AG20443 (cell line): ENCODE results near the gene KNOP1.

Experiments
- DNase-seq: peaks from one replicate; pipeline ENCODE4 v3.0.0; 2012; ENCODE audit warnings: low spot score, mixed read lengths

Gene KNOP1, protein sequence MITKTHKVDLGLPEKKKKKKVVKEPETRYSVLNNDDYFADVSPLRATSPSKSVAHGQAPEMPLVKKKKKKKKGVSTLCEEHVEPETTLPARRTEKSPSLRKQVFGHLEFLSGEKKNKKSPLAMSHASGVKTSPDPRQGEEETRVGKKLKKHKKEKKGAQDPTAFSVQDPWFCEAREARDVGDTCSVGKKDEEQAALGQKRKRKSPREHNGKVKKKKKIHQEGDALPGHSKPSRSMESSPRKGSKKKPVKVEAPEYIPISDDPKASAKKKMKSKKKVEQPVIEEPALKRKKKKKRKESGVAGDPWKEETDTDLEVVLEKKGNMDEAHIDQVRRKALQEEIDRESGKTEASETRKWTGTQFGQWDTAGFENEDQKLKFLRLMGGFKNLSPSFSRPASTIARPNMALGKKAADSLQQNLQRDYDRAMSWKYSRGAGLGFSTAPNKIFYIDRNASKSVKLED

DNA sequence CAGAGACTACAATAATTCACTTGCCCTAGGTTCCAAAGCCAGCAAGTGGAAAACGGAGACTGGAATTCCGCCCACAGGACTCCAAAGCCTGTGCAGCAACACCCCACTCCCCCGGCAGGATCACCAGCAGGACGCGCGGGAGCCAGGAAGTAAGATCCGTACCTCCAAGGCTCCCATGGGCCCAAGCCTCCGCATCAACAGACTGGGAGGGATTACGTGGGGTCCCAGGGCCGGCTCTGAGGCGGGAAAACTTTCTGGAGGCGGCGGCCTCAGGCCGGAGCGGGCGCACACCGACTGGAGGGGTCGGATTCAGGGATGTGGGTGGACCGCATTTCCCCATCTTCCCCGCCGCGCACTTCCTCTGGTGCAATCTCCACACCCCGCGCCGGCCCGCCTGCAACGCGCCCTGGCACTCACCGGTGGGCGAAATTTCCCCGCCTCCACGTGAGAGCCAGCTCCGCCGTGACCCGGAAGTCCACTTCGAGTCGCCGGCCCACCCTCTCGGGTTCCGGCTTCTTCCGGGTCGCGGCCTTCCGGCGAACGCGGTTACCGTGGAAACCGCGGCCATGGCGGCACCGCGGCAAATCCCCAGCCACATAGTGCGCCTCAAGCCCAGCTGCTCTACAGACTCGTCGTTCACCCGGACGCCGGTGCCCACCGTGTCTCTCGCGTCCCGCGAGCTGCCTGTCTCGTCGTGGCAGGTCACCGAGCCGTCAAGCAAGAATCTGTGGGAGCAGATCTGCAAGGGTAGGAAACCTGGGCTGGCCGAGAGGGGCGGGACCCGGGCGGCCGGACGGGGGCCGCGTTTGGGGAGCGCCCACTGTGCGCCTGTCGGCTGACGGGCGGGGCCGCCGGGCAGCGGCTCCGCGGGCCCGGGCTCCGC, at the start of gene KNOP1, which contains the start of gene IQCK:
Gene KNOP1, minus strand, starts transcription at position 487 of the 883 bp plus-strand sequence. CDS start 3,192 bp downstream, outside the sequence.
Gene IQCK, plus strand, starts transcription at position 531 of the 883 bp plus-strand sequence. Its CDS starts 36 bp downstream, at position 567.
- peak; percentile 98 for DNase-seq

DNA sequence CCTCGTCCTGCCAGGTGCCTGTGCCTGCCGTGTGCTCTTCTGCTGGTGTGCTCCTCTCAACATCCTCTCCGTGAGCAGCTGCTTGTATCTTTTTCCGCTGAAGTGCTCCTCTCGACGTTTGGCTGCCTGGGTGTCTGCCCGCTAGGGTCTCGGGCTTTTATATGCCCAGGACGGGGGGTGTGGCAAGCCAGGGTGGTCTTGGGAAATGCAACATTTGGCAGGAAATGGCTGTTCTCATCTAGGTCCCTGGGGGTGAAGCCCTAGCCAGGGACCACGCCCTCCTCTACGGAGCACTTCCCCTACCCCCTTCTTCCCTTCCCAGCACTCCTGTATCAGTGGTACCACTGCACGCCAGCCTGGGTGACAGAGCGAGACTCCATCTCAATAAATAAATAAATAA, 49.5 kb upstream of the KNOP1 start:
- no peak for DNase-seq

DNA sequence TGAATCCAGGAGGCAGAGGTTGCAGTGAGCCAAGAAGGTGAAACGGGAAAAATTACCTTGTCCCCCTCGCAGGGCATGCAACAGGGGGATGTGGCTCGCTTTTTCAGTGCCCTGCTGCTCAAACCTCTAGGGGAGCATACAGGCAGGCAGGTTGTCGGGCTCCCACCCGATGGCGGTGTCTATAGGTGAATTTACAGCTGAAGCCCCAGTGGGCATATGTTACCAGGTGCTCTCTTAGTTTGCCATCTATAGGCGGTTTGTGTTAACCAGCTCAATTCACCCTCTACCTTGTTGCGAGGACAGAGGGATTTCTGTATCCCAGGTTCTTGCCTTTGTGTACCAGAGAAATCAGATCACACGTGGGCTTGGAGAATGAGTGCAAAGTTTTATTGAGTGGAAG, 49.0 kb upstream of the KNOP1 start:
- DNase-seq: no peak

DNA sequence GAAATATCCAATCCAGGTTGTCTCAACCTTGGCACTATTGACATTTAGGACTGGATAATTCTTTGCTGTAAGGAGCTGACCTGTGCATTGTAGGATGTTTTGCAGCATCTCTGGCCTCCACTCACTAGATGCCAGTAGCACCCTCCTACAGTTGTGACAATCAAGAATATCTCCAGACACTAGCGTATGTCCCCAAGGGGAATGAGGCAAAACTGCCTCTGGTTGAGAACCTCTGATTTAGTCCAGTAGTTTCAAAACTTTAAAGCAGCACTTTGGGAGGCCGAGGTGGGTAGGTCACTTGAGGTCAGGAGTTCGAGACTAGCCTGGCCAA, 48.5 kb upstream of the KNOP1 start:
- DNase-seq: no peak

DNA sequence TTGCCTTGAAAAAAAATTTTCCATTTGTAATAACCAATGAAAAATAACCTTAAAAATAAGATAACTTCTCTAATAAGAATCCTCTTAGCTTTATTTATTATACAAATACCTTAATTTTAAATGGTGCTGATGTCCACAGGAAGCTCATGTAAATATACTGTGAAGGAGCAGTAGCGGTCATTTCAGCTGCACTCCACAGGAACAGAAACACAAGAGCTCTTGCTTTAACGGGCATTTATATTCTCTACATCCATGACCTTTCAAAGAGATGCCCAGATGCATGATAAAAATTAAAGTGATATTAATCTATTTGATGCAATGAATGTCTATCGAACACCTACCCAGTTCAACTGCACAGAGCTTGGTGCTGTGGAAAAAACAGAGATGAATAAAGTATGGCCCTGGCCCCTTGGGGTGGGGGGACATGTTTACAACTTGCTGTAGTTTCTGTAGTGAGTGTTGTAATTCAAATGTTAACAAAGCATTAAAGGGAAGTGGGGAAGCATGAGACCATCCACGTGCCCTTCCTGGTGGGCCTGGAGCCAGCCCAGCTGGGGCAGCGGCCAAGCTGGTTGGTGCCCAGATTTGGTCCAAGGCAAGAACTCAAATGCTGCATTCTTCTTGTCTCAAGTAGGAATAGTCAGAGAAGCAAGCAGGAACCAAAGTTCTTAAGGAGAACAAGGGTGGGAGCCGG, 48.0 kb upstream of the KNOP1 start:
- no peak for DNase-seq

DNA sequence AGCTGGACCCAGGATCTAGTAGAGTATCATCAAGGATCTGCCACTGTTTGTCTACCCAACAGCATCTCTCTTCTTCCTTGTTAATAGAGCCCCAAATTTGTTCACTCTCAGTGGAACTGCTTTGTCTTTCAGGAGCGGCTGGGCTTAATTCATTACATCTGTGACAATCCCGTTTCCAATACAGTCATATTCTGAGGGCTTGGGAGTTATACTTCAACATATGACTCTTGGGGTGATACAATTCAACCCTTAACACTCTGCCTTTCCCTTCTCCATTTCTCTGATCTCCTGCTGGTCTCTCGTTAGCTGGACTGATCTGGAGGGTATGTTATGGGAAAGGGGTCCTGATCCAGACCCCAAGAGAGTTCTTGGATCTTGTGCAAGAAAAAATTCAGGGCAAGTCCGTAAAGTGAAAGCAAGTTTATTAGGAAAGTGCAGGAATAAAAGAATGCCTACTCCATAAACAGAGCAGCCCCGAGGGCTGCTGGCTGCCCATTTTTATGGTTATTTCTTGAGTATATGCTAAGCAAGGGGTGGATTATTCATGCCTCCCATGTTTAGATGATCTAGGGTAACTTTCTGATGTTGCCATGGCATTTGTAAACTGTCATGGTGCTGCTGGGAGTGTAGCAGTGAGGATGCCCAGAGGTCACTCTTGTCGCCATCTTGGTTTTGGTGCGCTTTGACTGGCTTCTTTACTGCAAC, 42.5 kb upstream of the KNOP1 start:
- no peak for DNase-seq

DNA sequence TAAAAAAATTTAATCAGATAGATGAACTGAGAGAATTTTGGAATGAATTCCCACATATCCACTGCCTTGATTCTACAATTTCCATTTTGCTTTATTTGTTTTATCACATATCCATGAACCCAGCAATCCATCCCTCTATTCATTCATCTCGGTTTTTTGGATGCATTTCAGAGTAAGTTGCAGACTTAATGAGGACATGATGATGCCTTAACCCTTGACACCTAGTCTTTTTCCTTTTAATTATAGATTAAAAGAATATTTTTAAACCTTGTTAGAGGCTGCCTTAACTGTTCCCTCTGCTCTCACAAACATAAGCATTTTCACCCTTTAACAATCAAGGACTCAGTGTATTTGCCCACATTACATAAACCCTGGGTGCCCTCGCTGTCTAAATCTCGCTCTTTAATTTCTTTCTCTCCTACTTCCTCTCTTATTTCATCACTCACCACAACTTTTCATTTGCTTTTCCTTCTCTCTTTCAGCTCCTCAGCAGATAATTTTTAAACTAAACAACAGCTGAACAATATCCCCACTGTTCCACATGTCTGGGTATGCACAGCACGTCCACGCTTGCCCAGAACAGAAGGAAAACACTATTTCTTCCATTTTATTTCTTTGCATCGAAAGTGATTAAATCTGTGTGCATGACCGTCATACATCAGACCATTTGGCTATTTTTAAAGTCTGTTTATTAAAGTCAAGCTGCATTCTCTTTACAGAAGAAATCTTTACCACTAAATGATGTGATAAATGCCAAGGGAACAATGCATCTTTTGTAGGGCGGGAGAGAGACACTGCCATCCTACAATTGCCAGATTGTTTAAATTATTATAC, 40.0 kb upstream of the KNOP1 start:
- DNase-seq: no peak

DNA sequence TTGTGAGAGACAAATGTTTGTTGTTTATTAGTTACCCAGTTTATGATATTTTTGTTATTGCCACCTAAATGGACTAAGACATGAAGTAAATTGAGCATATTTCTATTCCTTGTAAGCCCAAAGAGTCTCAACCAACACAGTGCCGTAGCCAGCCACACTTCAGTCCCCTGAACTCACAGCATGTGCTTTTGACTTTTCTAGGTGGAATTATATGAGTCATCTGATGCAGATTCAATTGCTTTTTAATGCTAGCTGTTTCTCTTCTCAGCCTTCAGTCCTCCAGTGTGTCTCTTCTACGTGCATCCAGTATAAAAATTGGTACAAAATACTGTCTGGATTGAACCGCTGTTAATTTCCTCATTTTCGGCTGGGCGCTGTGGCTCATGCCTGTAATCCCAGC, 39.0 kb upstream of the KNOP1 start:
- DNase-seq: no peak

DNA sequence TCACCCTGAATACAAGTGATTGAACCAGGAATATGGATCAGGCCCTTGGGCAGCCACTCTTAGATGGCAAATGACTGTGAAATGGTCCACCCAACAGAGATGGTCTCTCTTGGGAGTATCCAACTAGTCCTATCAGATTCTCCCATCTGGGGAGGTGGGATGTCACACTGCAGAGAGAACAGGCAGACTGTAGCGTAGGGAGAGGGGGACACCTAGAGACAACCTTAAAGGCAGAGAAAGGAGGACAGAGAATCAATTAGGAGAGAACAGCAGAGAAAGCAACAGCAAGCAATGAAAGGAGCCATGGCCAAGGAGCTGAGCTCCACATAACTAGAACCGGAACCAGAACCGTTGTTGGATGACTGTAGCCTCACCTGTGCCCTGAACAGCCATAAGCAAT, 37.2 kb upstream of the KNOP1 start:
- no peak for DNase-seq

DNA sequence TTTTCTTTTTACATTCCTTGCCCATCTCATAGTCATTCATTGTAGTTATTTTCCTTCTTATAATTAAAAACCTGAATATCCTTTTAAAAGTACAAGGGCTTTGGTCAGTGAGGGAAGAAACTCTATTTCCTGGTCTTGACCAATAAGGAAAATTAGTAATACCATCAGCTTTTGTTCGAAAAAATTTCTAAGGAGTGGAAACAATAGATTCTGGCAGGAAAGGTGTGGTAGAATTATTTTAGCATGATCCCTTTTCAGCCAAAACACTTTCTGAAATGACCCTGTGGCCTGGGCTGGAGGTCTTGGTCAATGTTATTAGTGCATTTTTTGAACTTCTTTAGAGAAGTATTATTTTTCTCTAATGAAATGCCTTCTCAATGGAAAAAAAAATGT, 36.6 kb upstream of the KNOP1 start:
- DNase-seq: no peak

DNA sequence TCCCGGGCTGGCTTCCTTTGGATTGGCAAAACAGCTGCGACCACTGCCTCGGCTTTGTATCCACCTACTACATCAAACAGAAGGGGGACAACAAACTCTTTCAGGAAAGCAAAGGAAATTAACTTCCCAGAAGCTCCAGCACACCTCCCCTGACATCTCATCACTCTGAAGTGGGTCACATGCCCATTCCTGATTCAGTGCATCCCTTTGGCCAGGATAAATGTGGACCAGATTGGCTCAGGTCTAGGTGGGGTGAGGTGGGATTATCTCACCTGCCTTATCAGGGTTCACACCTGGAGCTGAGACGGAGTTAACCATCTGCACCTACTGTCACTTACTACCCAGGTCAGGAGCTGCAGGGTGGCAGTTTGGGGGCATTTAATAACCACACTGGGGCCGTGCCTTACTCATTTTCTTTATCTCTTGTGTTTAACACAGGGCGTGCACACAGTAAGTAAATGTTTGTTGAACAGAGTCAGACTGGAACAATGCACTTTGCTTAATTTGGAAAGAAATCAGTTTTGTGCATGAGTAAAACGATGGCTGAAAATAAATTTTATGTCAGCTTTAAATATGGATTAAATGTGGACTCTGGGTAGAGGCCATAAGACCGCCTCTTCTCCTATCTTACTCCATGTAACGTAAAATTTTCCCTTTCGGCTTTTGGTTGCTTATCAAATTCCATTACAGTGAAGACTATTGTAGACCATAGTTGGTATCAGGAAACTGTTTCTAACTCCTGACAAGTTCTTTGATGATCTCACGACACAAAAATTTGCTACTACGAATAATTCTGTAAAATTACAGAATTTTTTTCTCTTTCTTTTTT, 36.0 kb upstream of the KNOP1 start:
- DNase-seq: peak; percentile 14

DNA sequence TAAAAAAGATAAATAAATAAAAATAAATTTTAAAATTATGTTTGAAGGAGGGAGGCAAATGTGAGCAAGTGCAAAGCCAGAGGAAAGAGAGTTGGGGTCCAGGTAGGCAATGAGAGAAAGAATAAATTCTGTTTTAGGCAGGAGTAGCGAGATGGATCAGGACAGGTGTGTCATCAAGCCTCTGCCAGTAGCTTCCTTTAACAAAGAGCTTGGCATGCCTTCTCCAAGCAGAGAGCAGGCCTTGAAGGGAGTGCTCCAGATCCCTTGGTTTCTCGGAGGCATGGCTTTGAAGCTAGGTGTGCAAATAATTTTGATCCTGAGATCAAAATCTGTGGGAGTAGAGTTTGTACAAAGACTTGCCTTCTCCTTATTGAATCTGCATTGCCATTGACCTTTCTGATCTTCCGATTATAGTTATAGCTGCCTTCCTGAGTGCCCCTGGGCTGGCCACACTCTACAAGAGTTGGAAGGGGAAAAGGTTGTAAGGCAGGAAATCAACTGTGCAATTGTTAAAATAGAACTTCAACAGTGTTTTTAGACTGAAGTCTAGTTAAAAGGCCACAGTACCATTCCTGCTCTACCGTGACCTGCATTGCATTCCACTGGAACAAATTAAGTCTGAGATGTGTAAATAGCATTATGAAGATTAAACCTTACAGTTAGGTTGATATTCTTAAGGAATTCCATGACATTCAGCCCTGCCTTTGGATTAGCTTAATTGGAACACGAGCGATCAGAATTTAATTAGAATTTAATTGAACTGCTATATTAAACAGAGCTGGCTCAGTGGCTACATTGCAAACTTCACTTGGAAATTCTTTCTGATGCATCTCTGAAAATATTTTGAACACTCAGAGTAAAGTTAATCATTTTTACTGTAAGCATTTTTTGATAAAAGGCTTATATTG, 33.7 kb upstream of the KNOP1 start:
- DNase-seq: no peak

DNA sequence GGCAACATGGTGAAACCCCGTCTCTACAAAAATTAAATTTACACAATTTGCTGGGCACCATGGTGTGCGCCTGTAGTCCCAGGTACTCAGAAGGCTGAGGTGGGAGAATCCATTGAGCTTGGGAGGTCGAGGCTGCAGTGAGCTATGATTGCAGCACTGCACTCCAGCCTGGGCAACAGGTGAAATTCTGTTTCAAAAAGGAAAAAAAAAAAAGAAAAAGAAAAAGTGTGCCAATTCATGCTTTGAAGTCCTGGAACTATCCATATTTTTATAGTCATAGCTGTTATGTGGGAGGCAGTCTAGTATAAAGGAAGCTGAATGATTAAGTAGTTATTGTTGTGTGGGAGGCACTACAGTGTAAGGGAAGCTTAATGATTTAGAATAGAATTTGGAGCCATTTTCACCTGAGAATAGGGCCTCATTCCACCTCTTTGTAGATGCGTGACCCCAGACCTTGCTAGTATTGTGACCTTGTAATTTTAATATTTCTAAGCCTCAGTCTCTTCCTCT, 31.6 kb upstream of the KNOP1 start:
- no peak for DNase-seq

DNA sequence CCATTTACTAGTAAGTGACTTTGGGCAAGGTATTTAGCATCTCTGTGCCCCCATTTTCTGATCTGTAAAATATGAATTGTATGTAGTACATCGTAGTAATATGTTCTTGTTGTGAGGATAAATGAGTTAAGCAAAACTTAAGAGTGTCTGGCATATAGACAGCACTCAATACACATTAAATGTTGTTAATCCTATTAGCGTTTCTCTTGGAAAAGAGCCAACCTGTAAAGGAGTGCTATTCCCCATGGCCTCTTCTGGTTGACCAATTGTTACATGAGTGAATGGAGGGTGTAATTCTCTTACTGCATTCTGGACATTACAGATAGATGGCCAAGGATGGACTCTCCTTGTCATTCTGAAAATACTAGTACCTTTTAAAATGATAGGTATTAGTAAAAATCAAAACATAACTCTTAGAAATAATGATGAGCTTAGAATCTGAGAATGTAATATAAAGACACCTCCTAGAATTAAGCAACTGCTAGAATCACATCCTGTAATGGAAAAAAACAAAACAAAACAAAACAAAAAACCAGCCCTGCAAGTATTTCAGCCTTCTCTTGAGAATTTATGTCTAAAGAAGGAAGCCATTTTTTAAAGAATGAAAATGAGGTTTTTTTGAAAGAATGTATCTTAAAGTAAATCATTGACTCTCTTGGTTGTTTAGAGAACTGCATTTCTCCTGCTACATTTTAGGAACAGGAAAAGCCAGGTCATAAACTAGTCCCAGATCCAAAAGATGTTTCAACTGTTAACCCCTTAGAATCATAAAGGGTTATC, 30.6 kb upstream of the KNOP1 start:
- DNase-seq: no peak

DNA sequence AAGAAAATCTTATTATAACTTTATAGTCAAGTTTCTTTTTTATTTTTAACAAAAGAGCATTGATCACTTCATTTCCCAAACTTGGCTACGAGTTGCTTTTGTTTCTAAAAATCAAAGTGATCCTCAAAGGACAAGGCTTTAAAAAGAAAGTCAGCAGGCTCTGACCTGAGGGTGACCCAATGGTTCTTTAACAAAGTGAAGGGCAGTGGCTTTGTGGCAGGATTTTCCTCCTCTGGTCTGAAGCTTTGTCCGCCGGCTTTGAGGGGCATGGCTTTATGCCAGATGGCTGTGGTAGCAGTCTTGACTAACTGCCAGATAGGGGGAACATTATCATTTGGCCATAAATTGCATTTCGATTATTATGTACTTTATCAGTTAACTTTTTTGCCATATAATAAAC, 28.5 kb upstream of the KNOP1 start:
- DNase-seq: no peak

DNA sequence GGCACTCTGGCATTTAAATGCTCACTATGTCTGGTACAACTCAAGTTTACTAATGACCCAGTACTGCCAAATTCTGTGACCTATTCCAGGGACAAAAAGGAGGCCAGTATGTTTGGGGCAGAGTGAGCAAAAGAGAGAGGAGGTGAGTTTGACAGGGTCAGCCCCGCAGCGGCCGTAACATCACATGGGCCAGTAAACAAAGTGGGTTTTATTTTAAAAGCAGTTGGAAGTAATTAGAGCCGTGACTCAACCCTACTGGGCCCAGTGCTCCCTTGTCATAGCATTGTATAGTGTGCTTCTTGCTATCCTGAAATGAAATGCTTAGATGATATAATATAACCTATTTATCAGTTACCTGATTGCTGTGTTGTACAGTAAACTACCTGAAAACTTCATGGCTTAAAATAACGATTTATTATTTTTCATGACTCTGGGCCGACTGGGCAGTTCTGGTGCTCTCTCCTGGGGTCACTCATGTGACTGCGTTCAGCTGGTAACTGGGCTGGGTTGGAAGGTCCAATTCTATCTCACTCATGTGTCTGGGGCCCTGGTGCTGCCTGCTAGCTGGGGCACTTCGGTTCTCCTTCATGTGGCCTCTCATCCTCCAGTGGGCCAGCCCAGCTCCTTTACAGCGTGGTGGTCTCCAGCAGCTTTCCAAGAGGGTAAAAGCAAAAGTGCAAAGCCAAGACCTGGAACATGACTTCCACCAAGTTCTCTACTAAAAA, 27.4 kb upstream of the KNOP1 start:
- DNase-seq: peak; percentile 63

DNA sequence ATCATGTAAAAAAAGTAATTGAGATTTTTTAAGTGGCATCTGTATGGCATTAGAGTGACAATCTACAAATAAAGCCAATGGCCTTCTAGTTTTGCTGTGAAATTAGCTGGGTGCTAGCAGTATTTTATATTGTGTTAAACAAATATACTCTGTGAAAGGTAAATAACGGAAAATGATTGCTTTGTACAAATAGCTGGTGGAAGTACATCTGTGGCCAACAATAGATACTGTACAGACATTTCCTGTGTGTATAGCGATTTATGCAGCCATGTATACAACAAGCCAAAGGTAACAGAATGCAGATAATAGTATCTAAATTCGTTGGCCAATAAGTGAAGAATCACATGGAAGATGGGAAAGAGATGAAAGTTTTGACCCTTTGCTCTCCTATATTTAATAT, 26.6 kb upstream of the KNOP1 start:
- DNase-seq: no peak
